GM18507 (cell line): ENCODE data around the gene CCSER1.

ENCODE experiments used
- DNase-seq: peaks from one replicate; pipeline ENCODE4 v3.0.0; 2011; ENCODE audit warnings: low read depth; ENCODE audit not compliant: insufficient read length; ENCODE audit errors: extremely low spot score
- FAIRE-seq: peaks from 2 replicates; lab custom pipeline; 2011; peaks lifted over from hg19 to GRCh38; lab: Jason Lieb, UNC

Gene CCSER1

DNA sequence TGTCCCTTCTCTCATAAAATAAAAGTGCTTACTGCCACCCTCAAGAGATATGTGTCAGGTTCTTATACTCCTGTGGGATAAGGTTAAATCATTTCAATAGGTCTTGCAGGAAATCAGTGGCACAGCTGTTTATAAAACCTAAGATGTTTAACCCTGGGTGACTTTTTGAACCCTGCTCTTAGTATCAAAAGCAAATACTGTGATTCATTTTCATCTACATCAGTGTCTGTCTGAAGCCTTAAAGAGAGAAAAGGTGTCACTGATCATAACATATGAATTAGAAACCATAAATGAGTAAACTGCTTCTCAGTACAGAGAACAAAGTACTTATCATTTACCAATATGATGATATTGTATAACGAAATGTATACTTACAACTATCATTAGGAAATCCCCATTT is 59.0 kb downstream of the CCSER1 start:
- DNase-seq = no peak
- FAIRE-seq = no peak

DNA sequence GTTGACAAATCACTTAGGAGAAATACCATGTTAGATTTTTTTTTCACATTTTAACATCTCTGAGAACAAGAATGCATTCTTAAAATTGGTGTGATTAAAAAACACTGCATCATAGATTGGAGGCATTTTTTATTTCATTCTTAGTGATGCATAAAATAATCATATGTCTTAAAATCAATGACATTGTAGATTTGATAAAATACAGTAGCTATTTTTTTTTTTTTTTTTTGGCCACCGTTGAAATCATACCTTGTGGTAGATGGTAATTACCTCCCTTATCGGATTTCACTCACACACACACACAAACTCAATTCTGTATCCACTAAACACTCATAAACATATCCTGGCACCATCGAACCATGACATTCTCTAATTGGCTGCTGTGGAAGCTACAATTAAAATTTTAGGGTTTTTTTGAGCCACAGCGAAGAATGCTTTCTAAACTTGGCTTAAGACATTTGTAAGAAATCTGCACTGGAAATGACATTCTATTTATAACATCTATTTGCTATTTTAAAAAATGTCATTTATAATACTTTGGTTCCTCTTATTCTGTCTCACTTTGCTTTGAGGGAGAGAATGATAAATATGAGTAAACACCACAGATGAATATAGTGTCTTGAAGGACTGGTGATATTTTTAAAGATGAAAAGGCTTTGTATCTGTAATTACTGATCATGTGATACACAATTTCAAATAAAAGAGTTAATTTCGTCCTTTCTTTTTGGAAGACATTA is 60.1 kb downstream of the CCSER1 start:
- DNase-seq (no peak), FAIRE-seq (no peak)

DNA sequence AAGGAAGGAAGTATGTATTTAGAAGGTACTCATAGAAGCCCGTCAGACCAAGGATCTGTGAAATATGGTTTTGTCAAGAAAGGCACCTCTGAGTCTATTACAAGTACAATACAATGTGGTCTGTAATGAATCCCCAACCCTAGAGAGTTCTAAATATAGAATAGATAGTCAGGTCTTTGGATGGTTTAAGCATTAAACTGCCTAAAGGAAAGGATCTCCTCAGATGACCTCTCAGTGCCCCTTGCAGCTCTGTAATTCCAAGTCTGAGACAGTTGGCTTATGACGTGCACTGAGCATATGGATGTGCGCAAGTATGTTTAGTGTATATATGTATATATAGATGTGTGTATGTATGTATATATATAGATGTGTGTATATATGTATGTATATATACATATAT is 62.0 kb downstream of the CCSER1 start:
- no peak for FAIRE-seq

DNA sequence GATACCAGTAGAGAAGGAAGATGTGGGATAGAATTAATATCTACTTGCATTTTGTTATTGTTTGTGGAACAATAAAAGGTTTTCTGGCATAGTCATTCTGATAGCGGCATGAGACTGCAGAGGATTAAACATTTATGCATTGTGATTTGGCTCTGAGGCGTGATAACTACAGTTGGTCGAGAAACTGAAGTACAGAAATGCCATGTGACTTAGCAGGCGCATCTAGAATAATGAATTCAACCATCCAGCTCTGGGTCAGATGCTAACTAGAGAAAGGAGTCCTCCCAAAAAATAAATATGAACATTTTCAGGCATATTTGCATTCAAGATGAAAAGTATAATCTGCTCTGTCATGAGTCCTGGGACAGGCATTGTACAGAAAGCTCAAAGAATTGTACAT is 62.8 kb downstream of the CCSER1 start:
- FAIRE-seq = no peak
- DNase-seq = no peak

More for the DNA sequence above, 62.0 kb downstream of the CCSER1 start:
- DNase-seq = no peak

DNA sequence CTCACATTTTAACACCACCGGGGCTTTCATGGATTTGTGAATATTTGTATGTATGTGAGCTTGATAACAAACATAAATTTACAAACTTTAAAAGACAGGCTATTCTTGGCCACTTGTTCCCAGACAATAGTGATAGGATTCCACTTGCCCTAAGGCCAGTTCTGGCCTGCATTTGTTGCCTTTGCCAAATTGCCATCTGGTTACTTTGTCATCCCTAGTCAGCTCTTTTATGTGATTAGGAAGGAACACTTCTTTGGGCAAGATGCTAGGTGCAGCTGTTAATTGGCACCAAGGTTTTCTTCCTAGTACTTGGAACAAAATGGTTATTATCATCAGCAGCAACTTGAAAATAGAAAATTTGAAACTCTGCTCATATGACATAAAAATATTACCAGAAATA is 63.3 kb downstream of the CCSER1 start:
- FAIRE-seq (no peak), DNase-seq (no peak)

DNA sequence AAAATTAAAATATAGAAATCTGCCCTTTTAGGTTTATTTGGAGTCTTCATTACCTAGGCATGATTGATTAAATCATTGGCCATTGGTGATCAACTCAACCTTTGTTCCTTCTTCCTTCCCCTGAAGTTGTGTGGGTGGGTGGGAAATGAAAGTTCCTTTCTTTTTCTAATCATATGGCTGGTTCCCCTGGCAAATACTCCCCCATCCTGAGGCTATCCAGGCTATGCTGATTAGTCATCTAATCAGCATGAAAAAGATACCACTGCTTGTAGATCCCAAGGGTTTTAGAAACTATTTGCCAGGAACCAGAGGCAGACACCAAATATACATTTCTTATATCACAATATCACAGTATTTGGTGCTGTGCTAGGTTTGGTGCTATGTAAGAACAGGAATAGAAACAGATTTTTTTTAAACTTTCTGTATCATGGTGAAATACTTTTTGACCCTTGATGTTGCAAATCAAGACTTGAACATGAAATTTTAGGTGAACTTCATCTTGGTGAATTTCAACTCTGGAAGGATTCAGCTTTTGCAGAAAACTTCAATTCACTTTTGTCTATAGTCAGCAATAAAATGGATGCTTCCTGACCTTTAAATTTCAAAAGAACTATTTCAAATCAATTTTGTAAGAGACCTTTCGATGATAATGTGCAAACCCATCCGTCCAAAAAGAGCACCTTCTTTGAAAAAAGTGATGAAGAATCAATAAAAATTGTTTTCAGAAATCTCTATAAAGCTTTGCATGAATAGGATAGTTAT is 71.1 kb downstream of the CCSER1 start:
- no peak for FAIRE-seq
- no peak for DNase-seq

DNA sequence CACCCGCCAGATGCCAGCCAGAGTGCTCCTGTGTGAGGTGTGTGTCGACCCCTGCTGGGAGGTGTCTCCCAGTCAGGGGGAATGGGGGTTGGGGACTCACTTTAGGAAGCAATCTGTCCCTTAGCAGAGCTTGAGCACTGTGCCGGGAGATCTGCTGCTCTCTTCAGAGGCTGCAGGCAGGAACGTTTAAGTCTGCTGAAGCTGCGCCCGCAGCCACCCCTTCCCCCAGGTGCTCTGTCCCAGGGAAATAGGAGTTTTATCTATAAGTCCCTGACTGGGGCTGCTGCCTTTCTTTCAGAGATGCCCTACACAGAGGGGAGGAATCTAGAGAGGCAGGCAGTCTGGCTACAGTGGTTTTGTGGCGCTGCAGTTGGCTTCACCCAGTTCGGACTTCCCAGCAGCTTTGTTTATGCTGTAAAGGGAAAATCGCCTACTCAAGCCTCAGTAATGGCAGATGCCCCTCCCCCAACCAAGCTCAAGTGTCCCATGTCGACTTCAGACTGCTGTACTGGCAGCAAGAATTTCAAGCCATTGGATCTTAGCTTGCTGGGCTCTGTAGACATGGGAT is 80.8 kb downstream of the CCSER1 start:
- no peak for DNase-seq
- FAIRE-seq = no peak

DNA sequence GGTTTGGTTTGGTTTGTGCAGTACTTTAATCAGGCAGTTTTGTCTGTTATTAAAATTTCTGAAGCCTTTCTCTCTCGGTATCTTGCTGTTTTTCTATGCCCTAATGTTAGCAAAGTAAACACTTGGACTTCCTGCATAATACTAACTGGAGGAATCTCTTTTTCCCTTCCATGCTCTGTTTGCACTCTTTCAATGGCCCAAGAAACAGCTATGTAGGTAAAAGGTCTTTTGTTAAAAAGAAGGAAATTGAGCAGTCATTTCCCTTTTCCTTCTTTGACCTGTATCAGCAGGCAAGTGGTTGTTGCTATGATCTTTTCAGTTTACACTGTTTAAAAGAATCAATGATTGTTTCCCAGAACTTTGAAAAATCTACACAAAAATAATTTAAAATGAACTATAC is 82.7 kb downstream of the CCSER1 start:
- FAIRE-seq = no peak
- no peak for DNase-seq

DNA sequence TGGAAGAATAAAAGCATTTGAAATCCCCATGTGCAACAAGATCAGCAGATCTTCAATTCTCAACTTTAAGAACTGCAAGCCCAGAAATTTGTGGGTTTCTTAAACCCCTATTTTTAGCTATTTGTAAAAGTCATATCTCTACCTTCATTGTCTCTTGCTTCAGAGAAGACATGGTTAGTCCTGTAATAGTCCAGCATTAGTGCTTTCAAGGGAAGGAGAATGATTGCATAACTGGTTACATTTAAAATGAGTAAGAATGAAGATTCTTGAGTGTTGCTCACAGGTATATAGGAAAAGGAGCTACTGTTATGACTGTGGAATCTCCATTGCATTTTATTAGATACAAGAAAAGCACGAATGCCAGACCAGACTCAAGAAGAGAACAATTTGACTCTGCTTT is 84.0 kb downstream of the CCSER1 start:
- FAIRE-seq (no peak), DNase-seq (no peak)

DNA sequence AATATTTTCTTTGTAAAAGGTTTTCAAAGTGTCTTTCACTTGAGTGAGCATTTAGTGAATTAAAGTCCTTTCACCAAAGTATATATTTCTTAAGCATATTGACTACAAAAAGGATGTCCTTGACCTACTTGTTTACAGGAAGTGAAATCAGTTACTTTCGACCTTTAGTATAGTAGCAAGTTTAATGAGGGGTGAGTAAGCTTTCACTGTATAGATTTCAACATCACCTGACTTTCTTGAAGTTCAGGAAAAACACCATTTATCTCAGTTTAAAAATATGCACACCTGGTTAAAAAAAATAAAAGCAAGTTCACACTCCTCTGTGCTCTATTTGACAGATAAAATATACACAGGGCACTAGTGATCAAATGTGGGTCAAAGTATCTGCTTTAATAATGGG is 88.1 kb downstream of the CCSER1 start:
- DNase-seq (no peak), FAIRE-seq (no peak)

DNA sequence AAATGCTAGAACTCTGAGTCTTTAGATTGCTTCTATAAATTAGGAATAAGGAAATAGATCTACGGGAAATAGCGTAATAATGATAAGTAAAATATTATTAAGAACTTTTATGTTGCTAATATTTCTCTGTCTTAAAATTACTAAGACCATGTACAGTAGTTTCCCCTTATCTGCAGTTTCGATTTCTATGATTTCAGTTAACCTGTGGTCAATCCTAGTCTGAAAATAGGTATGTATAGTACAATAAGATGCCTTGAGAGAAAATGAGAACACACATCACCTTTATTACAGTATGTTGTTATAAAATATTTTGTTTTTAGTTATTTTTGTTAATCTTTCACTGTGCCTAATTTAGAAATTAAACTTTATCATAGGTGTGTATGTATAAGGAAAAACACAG is 92.6 kb downstream of the CCSER1 start:
- DNase-seq = no peak
- no peak for FAIRE-seq

DNA sequence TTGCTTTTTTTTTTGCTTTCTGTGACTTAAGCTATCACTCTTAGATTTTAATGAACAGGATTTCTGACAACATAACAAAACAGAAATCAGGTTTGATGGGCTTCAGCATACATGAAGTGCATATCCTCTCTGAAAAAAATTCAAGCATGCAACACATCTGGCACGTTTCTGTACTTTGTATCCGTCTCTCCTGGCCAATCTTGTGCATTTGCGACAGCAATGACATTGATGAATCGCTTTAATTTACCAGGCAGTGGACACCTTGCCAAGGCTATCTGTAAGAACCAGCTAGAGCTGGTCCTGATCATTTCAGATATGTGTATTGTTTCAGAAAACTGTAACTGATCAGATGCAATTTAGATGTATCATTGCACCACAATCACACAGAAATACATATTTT is 93.3 kb downstream of the CCSER1 start:
- DNase-seq (no peak), FAIRE-seq (no peak)

DNA sequence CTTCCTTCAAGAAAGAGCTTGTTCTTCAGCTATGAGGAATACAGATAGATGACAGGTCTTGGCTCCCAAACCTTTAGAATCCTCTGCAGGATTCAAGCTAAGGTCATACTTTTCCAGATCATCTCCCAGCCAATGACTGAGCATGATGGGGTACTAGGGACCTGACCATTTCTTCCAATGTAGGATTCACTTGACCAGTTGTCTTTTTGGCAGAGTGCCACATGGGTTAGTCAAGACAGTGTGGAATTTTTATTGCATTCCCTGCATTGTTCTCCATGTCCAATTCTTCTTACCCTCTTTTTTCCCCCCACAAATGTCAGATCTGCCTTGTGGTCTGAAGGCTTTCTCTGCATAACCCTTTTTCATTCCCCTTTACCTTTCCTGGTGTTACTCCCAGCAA is 99.5 kb downstream of the CCSER1 start:
- DNase-seq (no peak), FAIRE-seq (no peak)

DNA sequence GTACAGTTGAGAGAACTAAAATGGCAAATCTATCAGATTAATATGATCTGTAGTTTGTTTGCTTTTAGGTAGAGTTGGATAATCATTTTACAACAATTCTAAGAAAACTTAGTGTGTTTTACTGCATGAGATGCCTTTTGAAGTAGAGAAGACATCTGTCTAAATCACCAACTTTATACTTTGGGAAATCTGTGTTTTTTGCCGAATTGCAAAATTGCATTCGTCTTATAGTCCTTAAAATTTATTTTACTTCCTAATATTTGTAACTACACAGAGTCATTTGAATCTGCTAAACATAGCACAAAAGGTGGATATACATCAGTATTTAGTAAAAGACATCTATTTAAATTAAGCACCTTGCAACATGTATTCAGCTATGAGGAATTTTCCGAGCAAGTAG is 100.0 kb downstream of the CCSER1 start:
- FAIRE-seq = no peak
- DNase-seq = no peak

DNA sequence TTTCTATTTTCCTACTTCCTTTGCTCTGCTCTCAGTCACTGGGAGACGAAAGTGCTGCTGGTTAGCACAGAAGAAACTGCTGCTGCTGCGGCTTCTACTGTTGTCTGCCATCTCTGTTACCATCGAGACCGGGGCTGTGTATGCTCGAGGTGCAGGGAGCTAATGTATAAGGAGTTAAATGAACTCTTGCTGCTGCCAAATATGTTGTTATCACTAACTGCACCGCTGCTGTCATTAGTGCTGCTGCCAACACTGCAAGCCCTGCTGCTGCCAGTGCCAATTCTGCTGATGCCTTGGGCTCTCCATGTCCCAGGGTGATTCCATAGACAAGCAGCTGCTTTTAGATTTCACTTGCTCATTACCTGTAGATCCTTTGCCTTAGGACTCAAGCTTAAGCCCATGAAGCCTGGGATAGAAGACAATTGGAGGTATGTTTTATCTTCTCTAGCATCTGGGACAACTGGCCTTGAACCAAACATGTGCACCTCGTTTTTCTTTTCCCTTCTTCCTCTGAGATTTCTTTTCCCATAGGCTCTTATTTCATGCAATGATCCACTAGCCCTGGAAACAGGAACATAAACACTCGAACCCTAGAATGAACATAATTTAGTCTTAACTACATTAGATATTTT is 107.8 kb downstream of the CCSER1 start:
- FAIRE-seq (no peak), DNase-seq (no peak)

DNA sequence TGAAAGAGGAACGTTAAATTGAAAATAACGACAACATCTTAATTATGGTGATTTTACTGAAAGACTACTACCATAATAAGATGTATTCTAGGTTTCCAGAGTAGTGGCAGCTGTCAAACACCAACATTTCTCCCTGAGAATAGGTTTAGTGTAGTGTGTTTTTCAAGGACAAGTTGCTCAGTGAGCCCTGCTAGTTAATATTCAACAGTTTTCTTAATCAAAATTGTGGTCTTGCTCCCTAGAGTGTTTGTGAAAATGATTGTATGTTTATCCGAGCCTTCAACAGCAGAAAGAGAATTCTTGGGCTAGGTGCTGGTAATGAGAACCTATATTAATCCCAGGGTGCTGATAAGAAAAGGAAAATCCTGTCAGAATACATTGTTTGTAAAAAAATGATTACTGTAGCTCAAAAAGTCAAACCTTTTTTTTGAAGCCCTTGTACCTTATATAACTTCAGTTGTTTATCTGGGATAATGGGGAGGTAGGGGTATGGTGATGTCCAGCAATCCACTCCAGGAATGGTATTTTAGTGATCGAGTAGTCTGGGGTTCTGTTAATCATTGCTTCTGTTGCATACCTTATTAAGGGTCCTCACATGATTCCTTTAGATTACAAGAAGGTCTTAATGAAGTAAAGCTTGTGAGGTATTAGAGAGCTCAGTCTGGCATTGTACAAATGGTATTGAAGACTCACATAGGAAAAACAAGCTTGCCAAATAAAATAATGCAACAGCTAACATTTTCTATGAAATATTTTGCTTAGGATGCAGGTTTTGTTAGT is 110.7 kb downstream of the CCSER1 start:
- DNase-seq = no peak
- FAIRE-seq = no peak

DNA sequence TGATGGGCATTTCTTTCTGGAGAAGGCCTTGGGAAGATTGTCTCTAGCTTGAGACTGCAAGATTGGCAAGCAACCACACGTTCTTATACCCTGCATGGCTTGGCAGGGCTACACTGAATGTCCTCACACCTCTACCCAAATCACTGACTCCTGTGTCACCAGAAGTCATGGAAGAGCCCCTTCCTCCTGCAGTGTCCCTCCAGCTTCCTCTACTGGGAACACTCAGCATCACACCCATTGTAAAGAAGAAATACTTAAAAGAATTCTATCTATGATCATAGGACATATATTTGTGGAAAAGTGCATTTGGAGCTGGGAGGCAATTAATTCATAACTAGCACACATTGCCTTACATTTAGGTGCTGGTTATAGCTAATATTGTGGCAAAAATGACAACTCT is 113.1 kb downstream of the CCSER1 start:
- DNase-seq (no peak), FAIRE-seq (no peak)

DNA sequence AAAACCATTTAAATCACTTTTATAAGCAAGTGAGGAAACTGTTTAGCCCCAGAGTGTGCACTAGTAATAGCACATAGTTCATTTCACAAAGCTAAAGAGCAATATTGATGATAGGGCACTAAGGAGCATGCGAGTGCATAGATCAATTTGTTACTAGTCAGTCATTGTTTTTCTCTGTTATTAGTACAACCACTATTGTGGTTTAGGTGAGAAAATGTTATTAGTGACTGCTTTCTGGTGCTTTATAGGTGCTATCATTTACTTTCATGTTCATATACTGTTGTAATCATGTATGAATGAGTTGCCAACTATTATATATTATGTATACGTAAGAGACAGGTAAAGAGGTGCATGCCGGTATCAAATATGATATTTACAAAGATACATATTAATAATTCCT is 113.8 kb downstream of the CCSER1 start:
- no peak for FAIRE-seq
- no peak for DNase-seq

DNA sequence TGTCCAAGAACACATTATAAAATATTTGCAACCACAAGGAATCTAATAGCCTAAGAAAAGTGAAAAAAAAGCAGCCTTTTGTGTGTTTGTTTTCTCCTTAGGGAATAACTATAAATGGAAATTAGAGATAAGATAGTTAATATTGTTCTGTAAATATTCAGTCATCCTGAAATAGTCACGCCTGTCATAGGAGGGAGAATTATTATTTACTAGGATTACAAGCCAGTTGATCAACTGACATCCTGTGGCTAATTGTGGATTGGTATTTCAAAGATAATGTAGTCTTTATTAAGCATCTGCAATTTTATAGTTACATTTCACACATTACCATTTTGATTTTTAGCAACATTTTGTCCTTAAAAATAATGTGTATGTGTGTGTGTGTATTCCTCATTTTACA is 118.6 kb downstream of the CCSER1 start:
- DNase-seq (no peak), FAIRE-seq (no peak)

DNA sequence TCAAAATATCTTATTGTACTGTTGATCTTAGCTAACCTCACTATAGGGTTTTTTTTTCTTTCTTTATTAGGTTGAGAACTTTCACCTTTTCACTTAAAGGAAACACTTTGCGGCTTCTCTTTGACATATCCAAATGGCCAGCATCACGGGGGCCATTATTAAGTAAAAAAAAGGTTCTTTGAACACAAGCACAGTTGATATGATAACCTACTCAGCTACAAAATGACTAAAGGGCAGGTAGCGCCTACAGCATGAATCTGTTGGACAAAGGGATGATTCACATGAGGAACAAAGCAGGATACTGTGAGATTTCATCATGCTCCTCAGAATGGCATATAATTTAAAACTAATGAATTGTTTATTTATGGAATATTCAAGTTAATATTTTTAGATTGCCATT is 119.6 kb downstream of the CCSER1 start:
- DNase-seq = no peak
- no peak for FAIRE-seq
